OCI-LY1 (cell line): Measurements from ENCODE around the gene NR3C1.

Source experiments
- EZH2 ChIP-seq: fragments of 200-600 bp; sonication (generic), shearing (Covaris generic); IDR thresholded peaks from 2 replicates; pipeline ENCODE4 v1.8.0; 2017; ENCODE audit warnings: borderline replicate concordance, mixed run types, mild to moderate bottlenecking, antibody characterized with exemption, low read length, moderate library complexity, mixed read lengths
- TF ChIP-seq, protein P1 (sequence below): fragments of 200-600 bp; sonication (generic), shearing (Covaris generic); IDR thresholded peaks from 2 replicates; pipeline ENCODE4 v1.5.1; 2017; ENCODE audit warnings: mild to moderate bottlenecking, antibody characterized with exemption, low read length, moderate library complexity, mixed read lengths

DNA sequence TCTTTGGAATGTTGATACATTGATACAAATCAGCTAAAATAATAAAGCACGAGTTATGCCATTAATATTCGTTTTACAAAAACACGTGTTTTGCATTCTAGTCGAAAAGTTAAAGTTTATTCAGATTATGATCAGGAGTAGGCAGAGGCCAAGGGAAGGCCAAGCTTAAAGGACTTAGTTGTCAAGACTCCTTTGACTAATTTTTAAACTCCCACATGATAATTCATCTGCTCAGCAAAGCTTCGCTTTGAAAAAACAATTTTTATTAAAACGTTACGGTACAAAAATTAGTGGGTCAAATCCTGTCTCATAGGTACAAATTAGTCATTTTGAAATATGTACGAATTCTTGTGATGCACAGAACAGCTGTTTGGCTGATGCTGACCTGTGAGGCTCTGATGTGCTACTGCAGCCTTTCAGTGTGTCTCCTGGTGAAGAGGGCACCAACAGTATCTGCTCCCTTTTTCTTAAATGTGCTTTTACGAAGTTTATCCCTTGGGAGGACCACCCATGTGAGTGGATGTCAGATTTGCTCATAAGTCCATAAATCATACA lies 23.0 kb upstream of the NR3C1 start:
- TF ChIP-seq, protein P1, sequence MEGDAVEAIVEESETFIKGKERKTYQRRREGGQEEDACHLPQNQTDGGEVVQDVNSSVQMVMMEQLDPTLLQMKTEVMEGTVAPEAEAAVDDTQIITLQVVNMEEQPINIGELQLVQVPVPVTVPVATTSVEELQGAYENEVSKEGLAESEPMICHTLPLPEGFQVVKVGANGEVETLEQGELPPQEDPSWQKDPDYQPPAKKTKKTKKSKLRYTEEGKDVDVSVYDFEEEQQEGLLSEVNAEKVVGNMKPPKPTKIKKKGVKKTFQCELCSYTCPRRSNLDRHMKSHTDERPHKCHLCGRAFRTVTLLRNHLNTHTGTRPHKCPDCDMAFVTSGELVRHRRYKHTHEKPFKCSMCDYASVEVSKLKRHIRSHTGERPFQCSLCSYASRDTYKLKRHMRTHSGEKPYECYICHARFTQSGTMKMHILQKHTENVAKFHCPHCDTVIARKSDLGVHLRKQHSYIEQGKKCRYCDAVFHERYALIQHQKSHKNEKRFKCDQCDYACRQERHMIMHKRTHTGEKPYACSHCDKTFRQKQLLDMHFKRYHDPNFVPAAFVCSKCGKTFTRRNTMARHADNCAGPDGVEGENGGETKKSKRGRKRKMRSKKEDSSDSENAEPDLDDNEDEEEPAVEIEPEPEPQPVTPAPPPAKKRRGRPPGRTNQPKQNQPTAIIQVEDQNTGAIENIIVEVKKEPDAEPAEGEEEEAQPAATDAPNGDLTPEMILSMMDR = no peak
- TF ChIP-seq EZH2 = no peak
